ENCODE data around the gene TBC1D1.

Gene TBC1D1

DNA sequence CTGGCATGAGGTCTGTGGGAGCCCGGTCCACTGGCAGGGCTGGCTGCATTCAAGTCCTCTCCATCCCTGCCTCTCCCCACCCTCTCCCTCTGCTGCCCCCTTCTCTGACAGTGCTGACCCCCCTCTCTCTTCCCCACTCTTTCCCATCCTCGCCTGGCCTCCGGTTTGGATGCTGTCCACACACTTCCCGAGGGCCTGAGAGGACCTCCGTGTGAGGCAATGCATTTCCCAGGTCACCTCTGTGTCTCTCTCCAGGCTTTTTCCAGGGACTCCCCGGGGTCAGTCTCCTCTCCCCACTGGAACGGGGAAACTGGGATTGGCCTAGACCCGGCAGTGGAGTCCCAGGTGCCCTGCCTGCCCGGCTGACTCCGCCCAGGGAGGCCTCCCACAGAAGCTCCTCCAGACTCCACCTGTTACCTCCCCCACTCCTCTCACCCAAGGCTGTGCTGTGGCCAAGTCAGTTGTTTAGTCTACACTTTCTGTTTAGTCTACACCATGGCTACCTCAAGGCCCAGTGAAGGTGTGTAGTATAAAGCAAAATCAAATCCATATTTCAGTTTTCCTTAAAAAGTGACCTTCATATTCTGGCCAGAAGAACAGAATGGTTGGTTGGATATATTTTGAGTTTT lies 216.1 kb downstream of the TBC1D1 start:
- no peak for TF ChIP-seq GATA2 (IDR thresholded peaks at IDR 0.05; ENCODE audit: low read depth, low read length)
- TF ChIP-seq GATA3 (IDR thresholded peaks at IDR 0.05; ENCODE audit: low read depth, low read length) = no peak

DNA sequence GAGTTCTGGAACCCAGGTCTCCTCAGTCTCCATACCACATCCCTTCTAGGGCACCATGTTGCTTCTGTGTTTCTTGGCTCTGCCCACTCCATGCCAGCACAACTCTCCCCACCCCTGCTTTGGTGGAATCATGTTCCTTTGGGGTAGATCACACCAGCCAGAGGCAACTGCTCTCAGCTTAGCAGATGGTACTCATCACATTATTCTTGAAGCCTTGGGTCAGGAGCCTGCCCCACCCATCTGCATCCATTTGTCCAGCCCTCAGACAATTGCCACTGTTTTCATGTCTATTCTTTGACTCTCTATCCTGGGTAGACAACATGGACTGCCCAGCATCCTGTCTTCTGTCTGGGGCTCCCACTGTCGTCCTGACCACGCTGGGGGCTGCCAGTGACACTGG lies 216.9 kb downstream of the TBC1D1 start:
- no peak for TF ChIP-seq GATA2 (IDR thresholded peaks at IDR 0.05; ENCODE audit: low read depth, low read length)
- TF ChIP-seq GATA3 (IDR thresholded peaks at IDR 0.05; ENCODE audit: low read depth, low read length) = no peak

DNA sequence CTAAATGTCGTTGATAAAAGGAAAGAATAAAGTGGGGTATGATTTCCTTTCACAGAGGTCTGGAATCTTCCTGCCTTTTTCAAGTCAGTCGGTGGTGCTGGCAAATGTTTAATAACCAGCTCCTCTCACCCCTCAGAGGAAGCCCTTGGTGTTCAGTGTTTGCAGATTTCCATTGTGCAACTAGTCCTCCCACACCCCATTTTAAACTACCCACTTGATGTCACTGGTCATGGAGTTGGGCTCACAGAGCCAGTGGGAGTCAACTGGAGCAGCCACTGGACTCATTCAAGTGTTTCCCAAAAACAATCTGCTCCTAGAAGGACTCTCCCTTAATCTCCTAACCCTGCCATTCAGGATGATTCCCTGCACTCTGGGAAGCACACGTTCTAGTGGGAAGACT lies 218.5 kb downstream of the TBC1D1 start:
- TF ChIP-seq GATA3 (IDR thresholded peaks at IDR 0.05; ENCODE audit: low read depth, low read length) = no peak
- no peak for TF ChIP-seq GATA2 (IDR thresholded peaks at IDR 0.05; ENCODE audit: low read depth, low read length)

DNA sequence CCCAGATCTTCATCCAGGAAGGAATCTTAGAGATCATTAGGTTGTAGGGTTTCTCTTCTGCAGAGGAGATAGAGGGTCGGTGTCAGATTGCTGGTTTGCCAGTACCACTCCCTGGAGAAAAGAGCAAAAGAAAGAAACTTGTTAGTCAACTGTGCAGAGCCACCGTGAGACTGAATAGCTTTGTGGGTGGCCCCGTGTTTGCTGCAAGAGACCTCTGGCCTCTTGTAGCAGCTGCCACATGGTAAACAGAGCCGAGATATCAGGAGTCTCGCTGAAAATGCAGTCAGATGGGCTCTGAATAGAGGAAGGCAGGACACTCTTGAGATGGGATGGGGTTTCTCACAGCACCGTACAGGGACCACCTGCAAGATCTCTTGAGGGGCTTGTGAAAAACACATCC lies 219.0 kb downstream of the TBC1D1 start:
- TF ChIP-seq GATA2 (IDR thresholded peaks at IDR 0.05; ENCODE audit: low read depth, low read length) = no peak
- TF ChIP-seq GATA3 (IDR thresholded peaks at IDR 0.05; ENCODE audit: low read depth, low read length) = no peak

DNA sequence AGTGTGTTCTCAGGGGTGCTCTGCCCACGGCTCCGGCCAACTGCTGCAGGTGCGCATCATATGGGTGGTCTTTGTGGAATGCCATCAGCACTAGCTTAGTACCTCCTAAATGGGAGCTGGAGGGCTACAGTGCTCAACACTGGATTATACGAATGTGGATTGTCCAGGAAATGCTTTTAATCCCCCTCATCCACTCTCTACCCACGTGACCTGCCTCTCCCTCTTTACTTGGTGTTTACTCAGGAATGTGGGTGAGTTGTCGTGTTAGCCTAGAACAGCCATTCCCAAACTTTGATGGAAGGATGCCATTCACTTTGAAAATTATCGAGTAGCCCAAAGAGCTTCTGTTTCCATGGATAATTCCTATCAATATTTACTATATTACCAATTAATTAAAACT lies 220.1 kb downstream of the TBC1D1 start:
- TF ChIP-seq GATA3 (IDR thresholded peaks at IDR 0.05; ENCODE audit: low read depth, low read length) (no peak), GATA2 (IDR thresholded peaks at IDR 0.05; ENCODE audit: low read depth, low read length) (no peak)

DNA sequence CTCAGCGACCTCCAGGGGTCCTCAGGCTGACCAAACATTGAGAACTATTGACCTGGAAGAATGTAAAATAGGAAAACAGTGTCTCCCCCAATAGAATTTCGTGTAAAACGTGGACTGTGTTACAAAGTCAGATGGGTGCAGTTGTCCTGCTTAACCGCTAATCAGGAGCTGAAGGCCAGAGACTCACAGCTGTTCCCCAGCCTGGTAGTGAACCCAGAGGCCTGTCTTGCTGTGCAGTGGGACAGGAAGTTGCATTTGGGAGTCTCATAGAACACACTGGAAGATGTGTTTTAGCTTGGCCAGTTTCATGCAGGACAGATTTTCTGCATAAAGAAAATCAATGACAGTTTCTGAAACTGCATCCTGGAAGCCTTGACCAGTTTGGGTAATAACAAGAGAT lies 220.8 kb downstream of the TBC1D1 start:
- TF ChIP-seq GATA3 (IDR thresholded peaks at IDR 0.05; ENCODE audit: low read depth, low read length) (no peak), GATA2 (IDR thresholded peaks at IDR 0.05; ENCODE audit: low read depth, low read length) (no peak)

DNA sequence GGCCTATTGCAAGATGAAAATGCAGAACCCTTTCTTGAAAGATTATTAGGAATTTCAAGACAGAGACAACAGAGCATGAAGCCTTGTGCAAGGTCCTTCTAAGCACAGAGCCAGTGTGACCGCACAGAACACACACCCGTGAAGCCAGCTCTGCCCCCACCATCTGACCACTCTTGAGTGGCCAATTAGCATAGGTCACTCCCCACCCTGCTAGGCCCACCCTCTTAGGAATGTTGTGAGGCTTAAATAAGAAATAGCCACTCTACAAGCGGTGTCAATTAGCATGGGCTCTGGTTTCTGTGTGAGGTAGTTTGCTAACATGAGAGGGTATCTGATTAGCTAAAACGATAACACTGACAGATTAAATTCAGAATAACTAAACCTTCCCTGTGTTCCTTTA lies 222.2 kb downstream of the TBC1D1 start:
- TF ChIP-seq GATA2 (IDR thresholded peaks at IDR 0.05; ENCODE audit: low read depth, low read length) = no peak
- no peak for TF ChIP-seq GATA3 (IDR thresholded peaks at IDR 0.05; ENCODE audit: low read depth, low read length)

DNA sequence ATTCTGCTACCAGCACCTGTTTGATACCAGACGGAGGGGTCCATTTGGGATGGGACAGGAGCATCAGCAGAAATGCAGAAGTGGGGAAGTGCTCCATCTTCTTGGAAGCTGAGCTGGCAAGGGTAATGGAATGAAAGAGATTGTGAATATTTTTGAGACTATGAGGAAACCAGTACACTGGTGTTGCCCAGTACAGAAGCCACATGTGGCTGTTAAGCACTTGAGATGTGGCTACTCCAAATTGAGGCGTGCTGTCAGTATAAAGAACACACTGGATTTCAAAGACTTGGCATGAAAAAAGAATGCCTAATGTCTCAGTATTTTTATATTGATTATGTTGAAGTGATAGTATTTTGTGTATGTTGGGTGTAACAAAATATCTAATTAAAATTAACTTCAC lies 222.7 kb downstream of the TBC1D1 start:
- TF ChIP-seq GATA3 (IDR thresholded peaks at IDR 0.05; ENCODE audit: low read depth, low read length) (no peak), GATA2 (IDR thresholded peaks at IDR 0.05; ENCODE audit: low read depth, low read length) (no peak)

DNA sequence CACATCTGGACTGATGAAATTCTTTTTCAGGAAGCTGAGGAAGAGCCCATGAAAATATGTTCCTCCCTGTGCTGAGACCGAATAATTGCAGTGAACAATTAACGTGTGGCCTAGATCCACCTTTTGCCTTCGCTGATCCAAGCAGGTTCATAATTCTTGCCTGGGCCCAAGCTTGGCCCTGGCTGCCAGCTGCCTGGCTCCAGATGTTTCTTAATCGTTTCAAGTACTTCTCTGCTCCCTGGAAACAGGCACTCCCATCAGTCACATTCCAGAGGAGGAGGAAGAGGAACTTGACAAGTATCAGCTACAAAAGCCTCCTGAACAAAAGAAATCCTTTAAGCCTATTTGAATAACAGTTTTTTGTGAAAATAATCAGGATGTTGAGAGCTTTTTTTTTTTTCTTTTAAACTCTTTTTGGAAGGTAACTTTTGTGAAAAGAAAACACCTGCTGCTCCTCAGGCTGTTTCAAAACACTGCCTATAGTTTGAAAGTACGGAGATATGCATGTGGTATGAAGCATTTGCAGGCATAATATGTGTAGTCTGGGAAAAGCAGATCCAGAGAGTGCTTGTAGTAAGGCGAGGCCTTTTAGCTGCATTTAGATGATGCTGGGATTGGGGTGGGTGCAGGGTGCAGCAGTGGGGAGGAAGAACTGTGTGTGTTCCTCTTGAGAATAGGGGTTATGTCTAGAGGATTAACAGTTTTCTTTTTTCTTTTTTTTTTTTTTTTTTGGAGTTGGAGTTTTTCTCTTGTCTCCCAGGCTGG lies 223.7 kb downstream of the TBC1D1 start:
- TF ChIP-seq GATA2 (IDR thresholded peaks at IDR 0.05; ENCODE audit: low read depth, low read length) (no peak), GATA3 (IDR thresholded peaks at IDR 0.05; ENCODE audit: low read depth, low read length) (no peak)

DNA sequence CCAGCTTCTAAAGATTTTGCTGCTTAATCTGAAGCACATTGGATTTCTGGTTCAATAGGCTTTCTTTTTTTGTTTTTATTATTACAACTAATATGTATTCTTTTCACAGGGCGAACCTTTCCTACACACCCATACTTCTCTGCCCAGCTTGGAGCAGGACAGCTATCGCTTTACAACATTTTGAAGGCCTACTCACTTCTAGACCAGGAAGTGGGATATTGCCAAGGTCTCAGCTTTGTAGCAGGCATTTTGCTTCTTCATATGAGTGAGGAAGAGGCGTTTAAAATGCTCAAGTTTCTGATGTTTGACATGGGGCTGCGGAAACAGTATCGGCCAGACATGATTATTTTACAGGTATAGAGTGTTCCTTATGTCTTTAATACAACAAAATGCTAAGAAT lies 224.7 kb downstream of the TBC1D1 start:
- no peak for TF ChIP-seq GATA2 (IDR thresholded peaks at IDR 0.05; ENCODE audit: low read depth, low read length)
- TF ChIP-seq GATA3 (IDR thresholded peaks at IDR 0.05; ENCODE audit: low read depth, low read length) = no peak

DNA sequence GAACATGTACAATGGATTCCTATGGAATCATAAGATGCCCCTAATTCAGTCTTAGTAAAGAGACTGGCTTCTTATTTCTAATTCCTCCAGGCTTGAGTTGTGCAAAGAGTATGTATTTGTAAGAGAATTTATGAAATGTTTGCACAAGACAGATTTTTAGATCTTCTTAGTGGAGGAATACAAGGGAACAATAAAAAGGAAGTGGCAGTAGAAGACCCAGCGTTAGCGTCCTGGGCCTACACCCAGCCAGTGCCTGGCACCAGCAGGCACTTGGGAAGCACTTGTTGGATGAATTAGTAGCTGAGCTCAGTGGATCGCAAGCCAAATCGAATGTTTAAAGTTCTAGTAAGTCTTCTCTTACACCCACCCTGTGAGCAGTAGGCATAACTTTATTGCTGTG lies 226.7 kb downstream of the TBC1D1 start:
- TF ChIP-seq GATA3 (IDR thresholded peaks at IDR 0.05; ENCODE audit: low read depth, low read length) (no peak), GATA2 (IDR thresholded peaks at IDR 0.05; ENCODE audit: low read depth, low read length) (no peak)

DNA sequence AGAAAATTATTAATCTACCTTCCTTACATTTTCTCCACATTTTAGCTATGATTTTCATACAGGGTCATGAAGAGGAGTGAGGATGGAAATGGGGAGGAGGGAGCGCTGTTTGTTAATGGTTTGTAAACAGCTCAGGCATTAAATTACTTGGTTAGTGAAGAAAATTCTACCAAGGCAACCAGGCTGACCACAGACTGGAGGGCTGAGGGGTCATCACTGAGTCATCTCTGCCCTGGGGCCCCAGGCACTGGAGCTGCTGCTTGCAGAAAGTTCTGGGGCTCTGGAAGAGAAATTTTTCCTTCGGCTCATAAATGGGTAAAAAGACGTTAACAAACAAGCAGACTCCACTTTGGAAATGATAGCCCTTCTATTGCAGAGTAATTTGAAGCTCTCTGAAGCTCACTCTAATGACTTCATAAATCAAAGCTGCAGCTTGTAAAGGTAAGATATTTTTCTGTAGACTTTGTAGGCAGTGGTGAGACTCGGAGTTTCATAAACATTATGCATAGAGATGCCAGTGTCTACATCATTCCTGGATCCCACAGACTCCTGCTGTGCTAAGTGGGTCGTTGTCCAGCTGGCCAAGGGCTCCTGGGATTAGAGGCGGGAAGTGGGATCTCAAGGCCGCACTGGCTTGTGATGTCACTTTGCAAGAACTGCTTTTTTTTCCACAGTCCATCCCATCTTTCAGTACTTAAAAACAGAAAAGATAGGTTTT lies 228.9 kb downstream of the TBC1D1 start:
- TF ChIP-seq GATA2 (IDR thresholded peaks at IDR 0.05; ENCODE audit: low read depth, low read length) (no peak), GATA3 (IDR thresholded peaks at IDR 0.05; ENCODE audit: low read depth, low read length) (no peak)

DNA sequence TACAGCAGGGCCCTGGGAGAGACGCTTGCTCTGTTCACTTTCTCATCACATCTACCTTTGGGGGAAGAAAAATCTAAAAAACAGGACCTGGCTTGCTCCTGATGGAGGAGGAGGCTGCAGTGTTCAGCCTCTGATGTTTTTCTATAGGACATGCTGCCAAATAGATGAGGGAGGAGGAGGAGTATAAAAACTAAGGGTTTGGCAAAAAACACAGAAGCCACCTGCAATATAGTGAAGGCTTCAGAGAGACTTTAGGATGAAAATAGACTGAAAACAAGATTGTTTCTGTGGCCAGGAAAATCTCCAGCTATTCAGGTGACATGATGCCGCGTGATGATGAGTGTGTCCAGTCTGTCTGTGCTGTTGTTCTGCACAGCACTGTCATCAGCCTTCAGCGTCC lies 229.9 kb downstream of the TBC1D1 start:
- no peak for TF ChIP-seq GATA2 (IDR thresholded peaks at IDR 0.05; ENCODE audit: low read depth, low read length)

DNA sequence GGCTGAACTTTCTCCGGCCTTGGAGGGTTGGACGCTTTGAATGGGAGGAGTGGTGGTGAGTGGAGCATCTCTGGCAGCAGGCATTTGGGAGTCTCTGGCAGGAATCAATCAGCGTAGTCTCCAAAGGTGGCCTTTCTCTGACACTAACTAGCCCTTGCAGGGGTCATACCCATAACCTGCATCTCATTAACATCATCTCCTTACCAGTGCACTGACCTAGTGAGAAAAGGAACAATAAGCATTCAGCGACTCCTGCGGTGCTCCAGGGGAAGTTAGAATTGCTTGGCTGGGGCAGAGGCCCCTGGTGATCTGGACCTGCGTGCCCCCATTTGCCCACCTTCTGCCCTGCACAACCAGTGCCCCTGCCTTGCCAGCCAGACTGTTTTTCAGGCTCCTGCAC lies 231.2 kb downstream of the TBC1D1 start:
- TF ChIP-seq GATA3 (IDR thresholded peaks at IDR 0.05; ENCODE audit: low read depth, low read length) (no peak), GATA2 (IDR thresholded peaks at IDR 0.05; ENCODE audit: low read depth, low read length) (no peak)

DNA sequence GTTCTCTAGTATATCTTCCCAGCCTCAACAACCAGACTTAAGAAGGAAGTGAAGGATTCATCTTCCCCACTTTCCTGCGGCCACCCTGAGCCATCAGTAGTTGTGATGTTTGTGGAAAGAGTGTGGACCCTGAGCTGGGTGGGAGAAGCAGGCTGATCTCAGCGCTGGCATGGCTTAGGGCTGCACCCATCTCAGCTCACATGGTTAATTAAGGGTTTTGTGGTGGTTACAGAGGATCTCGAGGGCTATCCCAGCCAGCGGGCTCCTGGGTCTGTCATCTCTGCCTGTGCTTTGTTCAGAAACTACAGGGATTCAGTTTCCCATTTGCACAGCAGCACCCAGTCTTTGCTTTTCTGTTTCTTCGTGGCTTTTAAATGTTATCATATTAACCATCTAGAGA lies 232.7 kb downstream of the TBC1D1 start:
- no peak for TF ChIP-seq GATA3 (IDR thresholded peaks at IDR 0.05; ENCODE audit: low read depth, low read length)
- TF ChIP-seq GATA2 (IDR thresholded peaks at IDR 0.05; ENCODE audit: low read depth, low read length) = no peak

Data from SH-SY5Y (cell line).